Mucosa of descending colon (tissue), 3 donors: ENCODE data around the gene C4A. TPM values are rescaled to one million over a fixed set of nuclear protein-coding genes. Genes with fewer than 3 reads are reported as not detected.
"Not testable (repeated sequence)": the region's sequence is repeated elsewhere in the genome, so short reads cannot be mapped to it uniquely, and the experiment has no call there.

Experiments used
- ATAC-seq: fragments of 200-7000 bp; cut with Tn5 transposase; one replicate; pipeline ENCODE4 v1.9.1; 2020; ENCODE audit warnings: mild to moderate bottlenecking, moderate library complexity
- DNase-seq, 3 donors: peaks; one replicate each; pipeline ENCODE4 v3.0.0-alpha.2; 2020
- H3K36me3 ChIP-seq: fragments of 200-600 bp; one replicate; pipeline ENCODE4 v1.8.0; 2021; ENCODE audit warnings: low read depth, mild to moderate bottlenecking
- H3K4me1 ChIP-seq: fragments of 200-600 bp; one replicate; pipeline ENCODE4 v1.8.0; 2021; ENCODE audit warnings: low read depth, mild to moderate bottlenecking
- H3K4me3 ChIP-seq: fragments of 200-600 bp; one replicate; pipeline ENCODE4 v1.8.0; 2021; ENCODE audit warnings: mild to moderate bottlenecking
- H3K9me3 ChIP-seq: fragments of 200-600 bp; one replicate; pipeline ENCODE4 v1.8.0; 2021; ENCODE audit warnings: mild to moderate bottlenecking
- intact Hi-C, 2 donors: fragments of 100-400 bp; cut with DNase I in 1 of 2; cut with micrococcal nuclease in 1 of 2; formaldehyde crosslinking; loops; one replicate each; pipeline versions ENCODE4 v1.11.0 to v1.11.1; 2022; cut with DNase I, micrococcal nuclease
- total RNA-seq, 3 donors: library from RNA; stranded (reverse); fragmentation: NEBNext Ultra II Directional in 2 of 3; extraction: Animal tissue kit (Norgen Biotek cat#: 25700) in 2 of 3; gene quantifications; one replicate each; pipeline versions ENCODE4 v1.2.1 to v1.2.4, GENCODE V29; 2021 to 2023
- TF ChIP-seq, protein P1 (sequence below): fragments of 200-600 bp; IDR thresholded peaks from one replicate; pipeline ENCODE4 v1.8.0; 2022; ENCODE audit warnings: antibody characterized with exemption, mild to moderate bottlenecking
- donor health status: DM: no; HTN: no; CAD: no; lungs with moderate emphysema.
- donor health status: DM: no; HTN: no; CAD: no.
- donor health status: DM: no; HTN: yes; CAD: no.

C4A gene
- total RNA-seq, 3 donors from 2014 or later: 10.2 to 203 (median 56.0) TPM

DNA sequence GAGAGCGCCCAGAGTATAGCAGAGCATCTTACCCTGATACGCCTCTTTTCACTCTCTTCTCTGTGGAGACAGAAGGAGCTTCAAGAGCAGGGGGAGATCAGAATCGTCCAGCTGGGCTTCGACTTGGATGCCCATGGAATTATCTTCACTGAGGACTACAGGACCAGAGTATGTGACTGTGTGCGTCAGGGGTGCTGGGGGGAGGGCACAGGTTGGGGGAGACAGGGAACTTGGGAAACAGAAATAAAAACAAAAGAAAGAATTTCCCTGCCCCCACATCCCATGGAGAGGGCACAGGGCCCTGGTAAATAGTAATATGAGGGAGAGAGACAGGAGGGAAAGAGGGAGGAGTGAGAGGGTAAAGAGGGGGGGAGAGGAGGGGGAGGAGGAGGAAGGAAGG, 3.0 kb upstream of the C4A start:
- peak in 1 of 3 donors; percentile 3 for DNase-seq

DNA sequence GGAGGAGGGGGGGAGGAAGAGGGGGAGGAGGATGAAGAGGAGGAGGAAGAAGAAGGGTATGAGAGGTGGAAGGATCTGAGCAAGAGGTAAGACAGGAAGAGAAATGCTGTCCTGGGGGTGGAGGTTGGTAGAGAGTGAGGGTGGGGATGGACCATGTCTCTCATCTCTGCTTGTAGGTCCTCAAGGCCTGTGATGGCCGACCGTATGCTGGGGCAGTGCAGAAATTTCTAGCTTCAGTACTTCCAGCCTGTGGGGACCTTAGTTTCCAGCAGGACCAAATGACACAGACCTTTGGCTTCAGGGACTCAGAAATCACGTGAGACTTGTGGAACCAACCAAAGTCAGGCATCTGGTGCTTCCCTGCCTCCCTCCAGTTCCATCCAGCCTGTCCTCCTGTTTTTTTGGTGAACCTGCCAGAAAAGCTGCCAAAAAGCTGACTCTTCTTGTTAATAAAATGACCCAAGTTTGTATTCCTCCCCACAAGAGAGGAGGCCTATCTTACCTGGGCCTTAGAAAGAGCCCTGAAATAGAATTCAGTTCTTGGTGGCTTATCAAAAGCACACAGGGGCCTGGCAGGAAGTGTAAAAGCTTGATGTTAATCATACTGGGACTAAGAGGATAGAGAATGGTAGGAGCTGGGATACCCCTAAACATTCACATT, 2.5 kb upstream of the C4A start:
- Histone ChIP-seq H3K4me1 (no peaks in the 10 kb centered on the region), H3K9me3 (no peaks in the 10 kb centered on the region), H3K4me3 (no peak overlapping the region), H3K36me3 (no peaks in the 10 kb centered on the region)
- ATAC-seq (no peak), DNase-seq (no peak)
- TF ChIP-seq, protein P1, sequence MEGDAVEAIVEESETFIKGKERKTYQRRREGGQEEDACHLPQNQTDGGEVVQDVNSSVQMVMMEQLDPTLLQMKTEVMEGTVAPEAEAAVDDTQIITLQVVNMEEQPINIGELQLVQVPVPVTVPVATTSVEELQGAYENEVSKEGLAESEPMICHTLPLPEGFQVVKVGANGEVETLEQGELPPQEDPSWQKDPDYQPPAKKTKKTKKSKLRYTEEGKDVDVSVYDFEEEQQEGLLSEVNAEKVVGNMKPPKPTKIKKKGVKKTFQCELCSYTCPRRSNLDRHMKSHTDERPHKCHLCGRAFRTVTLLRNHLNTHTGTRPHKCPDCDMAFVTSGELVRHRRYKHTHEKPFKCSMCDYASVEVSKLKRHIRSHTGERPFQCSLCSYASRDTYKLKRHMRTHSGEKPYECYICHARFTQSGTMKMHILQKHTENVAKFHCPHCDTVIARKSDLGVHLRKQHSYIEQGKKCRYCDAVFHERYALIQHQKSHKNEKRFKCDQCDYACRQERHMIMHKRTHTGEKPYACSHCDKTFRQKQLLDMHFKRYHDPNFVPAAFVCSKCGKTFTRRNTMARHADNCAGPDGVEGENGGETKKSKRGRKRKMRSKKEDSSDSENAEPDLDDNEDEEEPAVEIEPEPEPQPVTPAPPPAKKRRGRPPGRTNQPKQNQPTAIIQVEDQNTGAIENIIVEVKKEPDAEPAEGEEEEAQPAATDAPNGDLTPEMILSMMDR: no peak
- intact Hi-C loops: no loop called here

More for the DNA sequence above, 3.0 kb upstream of the C4A start:
- H3K4me1 ChIP-seq: no peaks in the 10 kb centered on the region
- intact Hi-C loops: no loop called here
- no peak overlapping the region for H3K4me3 ChIP-seq
- TF ChIP-seq, protein P1: no peak
- ATAC-seq: no peak
- no peaks in the 10 kb centered on the region for H3K9me3 ChIP-seq
- no peaks in the 10 kb centered on the region for H3K36me3 ChIP-seq

DNA sequence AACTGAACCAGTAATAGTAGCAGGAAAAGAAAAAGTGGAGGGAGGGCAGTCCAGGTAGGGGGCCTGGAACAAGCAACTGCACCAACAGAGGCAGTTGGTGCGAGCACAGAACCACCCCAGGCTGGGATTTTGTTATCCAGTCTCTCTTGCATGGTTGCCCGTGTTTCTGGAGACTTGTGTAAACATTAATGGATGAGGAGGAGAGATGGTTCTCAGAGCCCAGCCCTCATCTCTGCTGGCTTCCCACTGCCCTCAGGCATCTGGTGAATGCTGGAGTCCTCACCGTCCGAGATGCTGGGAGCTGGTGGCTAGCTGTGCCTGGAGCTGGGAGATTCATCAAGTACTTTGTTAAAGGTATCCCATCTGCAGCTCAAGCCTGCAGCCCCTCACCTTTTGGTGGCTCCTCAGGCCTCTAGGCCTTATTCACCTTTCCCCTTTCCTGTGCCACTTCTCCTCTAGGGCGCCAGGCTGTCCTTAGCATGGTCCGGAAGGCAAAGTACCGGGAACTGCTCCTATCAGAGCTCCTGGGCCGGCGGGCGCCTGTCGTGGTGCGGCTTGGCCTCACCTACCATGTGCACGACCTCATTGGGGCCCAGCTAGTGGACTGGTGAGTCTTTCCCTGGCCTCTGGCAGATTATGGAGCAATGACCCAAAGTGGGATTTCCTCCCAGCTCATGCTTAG, 1.5 kb upstream of the C4A start:
- ATAC-seq, H3K9me3 ChIP-seq, intact Hi-C loops, H3K4me3 ChIP-seq, H3K4me1 ChIP-seq, H3K36me3 ChIP-seq: not testable (repeated sequence)
- DNase-seq: peak in 1 of 3 donors; percentile 25

DNA sequence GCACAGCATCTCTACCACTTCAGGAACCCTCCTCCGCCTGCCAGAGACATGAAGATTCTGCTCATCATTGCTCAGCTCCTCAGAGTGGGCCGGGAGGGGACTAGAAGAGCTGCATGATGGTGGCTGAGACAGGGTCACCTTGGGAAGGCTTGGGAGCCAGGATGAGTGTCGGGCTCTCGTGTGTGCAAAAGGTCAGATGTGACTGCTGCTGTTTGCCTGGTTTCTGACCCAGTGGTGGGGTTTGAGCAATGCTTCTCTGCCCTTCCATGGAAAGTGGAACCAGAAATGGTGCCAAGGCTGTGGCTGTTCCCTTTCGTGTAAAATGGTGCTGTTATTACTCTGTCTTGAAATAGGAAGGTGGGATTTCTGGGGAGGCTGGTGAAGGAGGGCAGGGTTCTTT, 859 bp upstream of the C4A start:
- H3K4me3 ChIP-seq, H3K4me1 ChIP-seq, DNase-seq, intact Hi-C loops, H3K9me3 ChIP-seq, H3K36me3 ChIP-seq, ATAC-seq: not testable (repeated sequence)

DNA sequence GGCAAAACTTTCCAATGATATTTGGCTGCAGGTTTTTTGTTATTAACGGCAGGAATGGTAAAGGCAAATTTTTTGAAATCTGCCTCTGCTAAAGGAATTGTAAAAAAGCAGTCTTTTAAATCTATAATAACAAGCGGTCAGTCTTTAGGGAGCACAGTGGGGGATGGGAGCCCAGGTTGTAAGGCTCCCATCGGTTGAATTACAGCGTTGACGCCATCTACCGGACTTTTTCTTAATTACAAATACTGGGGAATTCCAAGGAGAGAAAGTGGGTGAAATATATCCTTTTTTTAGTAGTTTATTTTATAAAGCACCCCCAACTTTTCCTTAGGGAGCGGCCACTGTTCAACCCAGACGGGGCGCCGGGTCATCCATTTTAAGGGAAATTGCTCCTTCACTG, 7.5 kb downstream of the C4A start:
- intact Hi-C loops: not testable (repeated sequence)

DNA sequence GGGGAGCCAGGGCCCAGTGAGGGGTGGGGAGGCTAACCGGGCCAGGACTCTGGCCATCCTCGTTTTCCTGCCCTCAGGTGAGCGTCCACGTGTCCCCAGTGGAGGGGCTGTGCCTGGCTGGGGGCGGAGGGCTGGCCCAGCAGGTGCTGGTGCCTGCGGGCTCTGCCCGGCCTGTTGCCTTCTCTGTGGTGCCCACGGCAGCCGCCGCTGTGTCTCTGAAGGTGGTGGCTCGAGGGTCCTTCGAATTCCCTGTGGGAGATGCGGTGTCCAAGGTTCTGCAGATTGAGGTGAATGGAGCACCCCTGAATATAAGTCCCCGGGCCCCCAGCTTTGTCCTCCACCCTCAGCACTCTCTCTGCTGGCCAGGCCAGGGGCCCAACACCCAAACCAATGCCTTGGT, 12.6 kb downstream of the C4A start:
- H3K9me3 ChIP-seq, intact Hi-C loops, ATAC-seq, H3K4me1 ChIP-seq, H3K36me3 ChIP-seq, H3K4me3 ChIP-seq: not testable (repeated sequence)
- DNase-seq: peak in 2 of 3 donors; percentile 5 to 30

More for the DNA sequence above, 7.5 kb downstream of the C4A start:
- H3K36me3 ChIP-seq, ATAC-seq, DNase-seq, H3K9me3 ChIP-seq, H3K4me1 ChIP-seq, H3K4me3 ChIP-seq: not testable (repeated sequence)

DNA sequence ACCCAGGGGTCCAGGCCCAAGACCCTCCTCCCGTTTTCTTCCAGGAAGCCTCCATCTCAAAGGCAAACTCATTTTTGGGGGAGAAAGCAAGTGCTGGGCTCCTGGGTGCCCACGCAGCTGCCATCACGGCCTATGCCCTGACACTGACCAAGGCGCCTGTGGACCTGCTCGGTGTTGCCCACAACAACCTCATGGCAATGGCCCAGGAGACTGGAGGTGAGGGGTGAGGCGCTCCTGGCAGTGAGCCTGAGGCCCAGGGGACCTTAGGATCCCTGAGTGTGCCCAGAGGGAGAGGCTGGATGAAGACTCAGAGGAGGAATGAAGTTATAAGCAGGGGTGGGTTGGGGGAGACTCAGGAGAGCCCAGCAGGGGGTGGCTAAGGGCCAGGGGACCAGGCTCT, 14.5 kb downstream of the C4A start:
- not testable (repeated sequence) for ATAC-seq, H3K4me1 ChIP-seq

DNA sequence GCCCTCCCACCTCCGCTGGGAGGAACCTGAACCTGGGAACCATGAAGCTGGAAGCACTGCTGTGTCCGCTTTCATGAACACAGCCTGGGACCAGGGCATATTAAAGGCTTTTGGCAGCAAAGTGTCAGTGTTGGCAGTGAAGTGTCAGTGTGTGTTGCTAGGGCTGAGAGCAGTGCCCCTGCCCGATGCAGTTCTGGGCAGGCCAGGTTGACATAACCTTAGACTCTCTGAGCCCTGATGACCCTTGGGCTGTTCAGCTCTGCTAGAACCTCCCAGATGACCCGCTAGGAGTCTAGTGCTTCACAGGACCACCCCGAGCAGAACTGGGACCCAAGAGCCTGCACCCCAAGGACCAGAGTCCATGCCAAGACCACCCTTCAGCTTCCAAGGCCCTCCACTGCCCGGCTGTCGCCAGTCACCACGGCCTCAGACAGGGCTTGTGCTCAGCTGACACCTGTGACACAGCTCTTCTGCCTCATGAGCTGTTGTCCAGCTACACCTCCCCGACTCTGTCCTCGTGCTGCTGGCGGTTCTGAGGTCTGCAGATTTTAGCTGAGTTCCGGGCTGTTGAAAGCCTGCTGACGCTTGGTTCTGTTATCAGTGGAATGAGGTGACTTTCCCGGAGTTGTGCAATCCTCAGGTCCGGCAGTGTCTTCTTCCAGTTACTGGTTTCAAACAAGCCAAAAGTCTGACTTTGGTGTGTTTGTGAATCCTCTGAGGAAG, 20.9 kb downstream of the C4A start:
- H3K9me3 ChIP-seq, H3K4me3 ChIP-seq, H3K36me3 ChIP-seq, H3K4me1 ChIP-seq, ATAC-seq, DNase-seq, intact Hi-C loops: not testable (repeated sequence)

More for the DNA sequence above, 14.5 kb downstream of the C4A start:
- intact Hi-C loops, H3K4me3 ChIP-seq, H3K9me3 ChIP-seq, H3K36me3 ChIP-seq: not testable (repeated sequence)
- peak in 2 of 3 donors; percentile 8 to 27 for DNase-seq

DNA sequence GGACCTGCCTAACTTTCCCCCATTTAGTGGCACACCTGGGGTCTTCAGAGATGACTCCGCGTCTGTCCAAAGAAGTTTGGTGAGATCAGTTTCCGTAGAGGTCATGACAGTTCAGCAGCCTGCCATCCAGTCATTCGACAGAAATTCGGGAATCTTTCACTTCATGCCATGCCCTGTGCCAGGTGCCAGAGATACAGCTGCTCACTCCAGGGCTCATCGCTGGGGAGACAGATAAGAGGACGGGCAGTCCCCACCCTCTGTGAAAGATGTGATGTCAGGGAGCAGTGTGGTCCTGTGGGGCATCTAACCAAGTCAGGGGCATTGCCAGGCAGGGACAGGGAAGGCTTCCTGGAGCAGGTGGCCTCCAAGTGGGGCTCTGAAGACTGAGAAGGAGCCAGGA, 21.4 kb downstream of the C4A start:
- DNase-seq, H3K36me3 ChIP-seq, H3K9me3 ChIP-seq, ATAC-seq, H3K4me3 ChIP-seq, H3K4me1 ChIP-seq, intact Hi-C loops: not testable (repeated sequence)

DNA sequence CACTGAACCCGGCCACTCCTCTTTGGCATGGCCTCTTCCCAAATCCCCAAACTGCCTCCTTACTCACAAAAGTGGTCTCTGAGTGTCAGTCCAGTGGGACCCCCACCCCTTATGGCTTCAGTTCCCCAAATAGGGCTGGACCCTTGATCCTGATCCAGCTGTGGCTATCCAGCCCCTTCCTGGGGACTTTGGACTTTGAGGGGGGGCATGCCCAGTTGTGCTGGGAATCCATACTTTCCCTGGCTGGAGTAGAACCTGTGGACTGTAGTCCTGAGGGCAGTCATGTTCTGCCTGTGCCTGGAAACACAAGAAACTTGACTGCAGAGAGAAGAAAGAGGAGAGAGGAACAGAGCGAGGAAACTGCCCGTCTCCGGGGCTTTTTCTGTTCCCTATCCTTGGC, 22.5 kb downstream of the C4A start:
- DNase-seq: peak in 1 of 3 donors; percentile 4
- ATAC-seq, intact Hi-C loops, H3K36me3 ChIP-seq, H3K4me3 ChIP-seq, H3K4me1 ChIP-seq, H3K9me3 ChIP-seq: not testable (repeated sequence)

DNA sequence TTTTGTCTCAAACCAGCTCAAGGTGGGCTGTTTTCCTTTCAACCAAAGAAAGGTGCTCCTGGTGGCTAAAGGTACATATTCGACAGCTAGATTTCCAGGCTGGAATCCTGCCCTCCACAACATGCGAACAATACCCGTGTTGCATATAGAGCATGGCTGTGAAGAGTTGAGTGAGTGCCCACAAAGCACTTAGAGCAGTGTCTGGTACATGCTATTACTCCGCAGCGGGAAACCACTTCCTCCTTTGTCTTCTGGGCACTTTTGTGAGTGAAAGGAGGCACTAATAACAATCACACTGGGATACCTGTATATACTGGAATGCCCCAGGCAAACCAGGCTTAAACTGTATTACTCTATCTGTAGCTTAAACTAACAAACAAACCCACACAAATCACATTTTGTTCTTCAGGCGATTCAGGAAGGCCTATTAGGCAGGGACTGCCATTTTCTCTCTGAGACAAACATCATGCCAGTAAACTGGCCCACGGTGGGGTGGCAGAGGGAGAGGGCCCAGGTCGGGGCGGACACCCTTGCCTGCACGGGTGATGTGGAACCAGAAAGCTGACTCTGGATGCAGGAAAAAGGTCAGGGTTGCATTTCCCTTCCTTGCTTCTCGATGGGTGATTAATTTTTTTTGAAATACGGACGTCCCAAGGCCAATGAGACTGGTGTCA, 23.1 kb downstream of the C4A start:
- DNase-seq, H3K4me3 ChIP-seq, H3K36me3 ChIP-seq, intact Hi-C loops, H3K9me3 ChIP-seq, H3K4me1 ChIP-seq: not testable (repeated sequence)
- peak; percentile 39 for ATAC-seq

DNA sequence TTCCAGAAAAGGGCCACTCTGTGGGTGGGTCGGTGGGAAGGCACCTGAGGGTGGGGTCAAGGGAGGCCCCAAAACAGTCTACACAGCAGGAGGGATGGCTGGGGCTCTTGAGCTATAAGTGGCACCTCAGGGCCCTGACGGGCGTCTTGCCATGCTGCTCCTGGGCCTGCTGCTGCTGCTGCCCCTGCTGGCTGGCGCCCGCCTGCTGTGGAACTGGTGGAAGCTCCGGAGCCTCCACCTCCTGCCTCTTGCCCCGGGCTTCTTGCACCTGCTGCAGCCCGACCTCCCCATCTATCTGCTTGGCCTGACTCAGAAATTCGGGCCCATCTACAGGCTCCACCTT, 23.7 kb downstream of the C4A start:
- H3K4me1 ChIP-seq, H3K36me3 ChIP-seq, intact Hi-C loops, H3K9me3 ChIP-seq, ATAC-seq, H3K4me3 ChIP-seq: not testable (repeated sequence)
- DNase-seq: peak in 2 of 3 donors; percentile 15 to 20
